ENCODE measurements around the gene LAMA1. TPM values are rescaled to one million over a fixed set of nuclear protein-coding genes. Genes with fewer than 3 reads are reported as not detected.

LAMA1 gene
- total and polyA plus RNA-seq, 2 of the 8 experiments (the other 6 are each of a cell fraction or from before 2014, with no cell fraction given): 30.4 to 48.7 TPM

DNA sequence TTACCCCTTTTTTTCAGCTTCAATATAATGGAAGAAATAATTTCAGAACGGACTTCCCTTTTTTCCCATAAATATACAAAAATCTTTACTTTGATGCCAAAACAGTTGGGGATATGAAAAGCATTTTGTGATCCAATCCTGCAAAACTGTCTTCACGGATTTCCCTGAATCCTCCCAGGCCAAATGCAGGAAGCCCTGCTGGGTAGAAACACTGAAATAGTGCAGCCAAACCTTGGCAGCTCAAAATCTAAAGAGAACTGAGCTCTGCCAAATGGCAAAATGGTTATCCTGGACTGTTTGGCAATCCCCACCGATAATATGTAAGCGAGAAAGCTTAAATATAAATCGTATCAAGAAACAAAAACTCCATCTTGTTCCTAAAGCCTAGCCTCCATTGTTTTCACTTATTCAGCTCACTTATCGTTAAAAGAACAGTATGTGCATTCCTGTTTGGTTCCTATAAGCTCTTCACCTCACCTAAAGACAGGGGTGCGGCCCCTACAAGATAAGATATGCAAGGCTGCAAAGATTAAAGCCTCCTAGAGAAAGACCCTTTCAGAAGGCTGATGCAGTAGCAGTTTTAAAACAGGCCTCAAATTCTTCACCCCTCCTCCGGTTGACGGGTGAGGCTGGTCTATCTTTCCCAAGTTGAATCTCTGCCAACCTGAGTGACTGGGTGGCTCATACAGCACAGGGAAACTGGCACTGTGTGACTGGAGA lies 48.6 kb downstream of the LAMA1 start (continued):
- no peak for TF ChIP-seq TBP (IDR thresholded peaks at IDR 0.05; ENCODE audit: low read depth, low read length)
- no peak for TF ChIP-seq SP2 (IDR thresholded peaks at IDR 0.05; ENCODE audit: low read length)
- TF ChIP-seq SIRT6 (IDR thresholded peaks at IDR 0.05; ENCODE audit: low read length): no peak
- TF ChIP-seq SIX5 (IDR thresholded peaks at IDR 0.05; ENCODE audit: low read depth, low read length): no peak
- no peak for TF ChIP-seq CBX5 (IDR thresholded peaks at IDR 0.05; ENCODE audit: low read depth, low read length)

Measured in H1 (cell line).